Activated naive CD8-positive, alpha-beta T cell (primary cell): ENCODE results near the gene PDE6G.
"Not testable (repeated sequence)": the region's sequence is repeated elsewhere in the genome, so short reads cannot be mapped to it uniquely, and the experiment has no call there.

ENCODE experiments used
- H3K27ac Mint-ChIP-seq: one replicate; pipeline ENCODE4 v1.8.0; 2021; ENCODE audit warnings: mixed read lengths
- H3K27me3 Mint-ChIP-seq: one replicate; pipeline ENCODE4 v1.8.0; 2021; ENCODE audit warnings: mixed read lengths
- H3K36me3 Mint-ChIP-seq: one replicate; pipeline ENCODE4 v1.8.0; 2021; ENCODE audit warnings: mixed read lengths
- H3K4me1 Mint-ChIP-seq: one replicate; pipeline ENCODE4 v1.8.0; 2021; ENCODE audit warnings: low read depth, mixed read lengths
- H3K4me3 Mint-ChIP-seq: one replicate; pipeline ENCODE4 v1.8.0; 2021; ENCODE audit warnings: mild to moderate bottlenecking, mixed read lengths
- H3K9me3 Mint-ChIP-seq: one replicate; pipeline ENCODE4 v1.8.0; 2021; ENCODE audit warnings: low read depth, mixed read lengths

The PDE6G gene

GRCh38 chr17:81680150-81680549 is 23.8 kb upstream of the PDE6G start:
- Mint-ChIP-seq H3K27ac (no peak overlapping the region), H3K4me3 (peak overlapping the region; percentile 17), H3K9me3 (no peaks in the 10 kb centered on the region), H3K4me1 (peaks cover 16% of the 10 kb centered on the region), H3K36me3 (no peaks in the 10 kb centered on the region), H3K27me3 (no peaks in the 10 kb centered on the region)

- Mint-ChIP-seq H3K27me3 (no peaks in the 10 kb centered on the region), H3K36me3 (no peaks in the 10 kb centered on the region), H3K4me3 (no peak overlapping the region), H3K9me3 (no peaks in the 10 kb centered on the region), H3K27ac (no peak overlapping the region), H3K4me1 (peaks cover 2% of the 10 kb centered on the region)
Measured at GRCh38 chr17:81676906-81677305, 20.6 kb upstream of the PDE6G start.

GRCh38 chr17:81675515-81676221 is 19.3 kb upstream of the PDE6G start:
- not testable (repeated sequence) for H3K4me3 Mint-ChIP-seq, H3K27me3 Mint-ChIP-seq, H3K27ac Mint-ChIP-seq, H3K4me1 Mint-ChIP-seq, H3K36me3 Mint-ChIP-seq, H3K9me3 Mint-ChIP-seq

GRCh38 chr17:81673561-81674258 is 17.4 kb upstream of the PDE6G start:
- Mint-ChIP-seq H3K9me3 (no peaks in the 10 kb centered on the region), H3K36me3 (no peaks in the 10 kb centered on the region), H3K4me1 (peaks cover 1% of the 10 kb centered on the region), H3K27me3 (no peaks in the 10 kb centered on the region), H3K27ac (no peak overlapping the region), H3K4me3 (no peak overlapping the region)

GRCh38 chr17:81672954-81673353 is 16.6 kb upstream of the PDE6G start:
- H3K36me3 Mint-ChIP-seq: no peaks in the 10 kb centered on the region
- H3K4me3 Mint-ChIP-seq: no peak overlapping the region
- peaks cover 7% of the 10 kb centered on the region for H3K4me1 Mint-ChIP-seq
- H3K27me3 Mint-ChIP-seq: no peaks in the 10 kb centered on the region
- H3K9me3 Mint-ChIP-seq: no peaks in the 10 kb centered on the region
- H3K27ac Mint-ChIP-seq: no peak overlapping the region

GRCh38 chr17:81672504-81672903 is 16.2 kb upstream of the PDE6G start:
- H3K9me3 Mint-ChIP-seq: no peaks in the 10 kb centered on the region
- H3K4me3 Mint-ChIP-seq: no peak overlapping the region
- H3K4me1 Mint-ChIP-seq: peaks cover 11% of the 10 kb centered on the region
- H3K27ac Mint-ChIP-seq: no peak overlapping the region
- H3K27me3 Mint-ChIP-seq: no peaks in the 10 kb centered on the region
- no peaks in the 10 kb centered on the region for H3K36me3 Mint-ChIP-seq

GRCh38 chr17:81667754-81668153 is 11.4 kb upstream of the PDE6G start:
- Mint-ChIP-seq H3K9me3 (no peaks in the 10 kb centered on the region), H3K4me1 (peaks cover 30% of the 10 kb centered on the region), H3K36me3 (no peaks in the 10 kb centered on the region), H3K4me3 (peak overlapping the region; percentile 96), H3K27me3 (no peaks in the 10 kb centered on the region), H3K27ac (peak overlapping the region; percentile 66)

GRCh38 chr17:81666342-81667191 is 10.2 kb upstream of the PDE6G start, which contains the start of the genes CCDC137 and OXLD1:
TSS of gene CCDC137 (plus strand) at chr17:81666737. CDS start at chr17:81666767, 30 bp downstream.
TSS of gene OXLD1 (minus strand) at chr17:81666605. CDS start at chr17:81666577, 28 bp downstream.
- no peaks in the 10 kb centered on the region for H3K36me3 Mint-ChIP-seq
- H3K27ac Mint-ChIP-seq: peak within 1 kb of the TSS; percentile 99
- H3K4me3 Mint-ChIP-seq: peak within 1 kb of the TSS; percentile 96
- peaks cover 35% of the 10 kb centered on the region for H3K4me1 Mint-ChIP-seq
- H3K9me3 Mint-ChIP-seq: no peaks in the 10 kb centered on the region
- H3K27me3 Mint-ChIP-seq: no peaks in the 10 kb centered on the region

GRCh38 chr17:81666092-81666341 is 9.7 kb upstream of the PDE6G start:
- Mint-ChIP-seq H3K27ac (peak overlapping the region; percentile 99), H3K9me3 (no peaks in the 10 kb centered on the region), H3K4me1 (peaks cover 34% of the 10 kb centered on the region), H3K27me3 (no peaks in the 10 kb centered on the region), H3K4me3 (peak overlapping the region; percentile 96), H3K36me3 (no peaks in the 10 kb centered on the region)

GRCh38 chr17:81665205-81666091 is 9.1 kb upstream of the PDE6G start:
- H3K4me1 Mint-ChIP-seq: peaks cover 34% of the 10 kb centered on the region
- no peaks in the 10 kb centered on the region for H3K27me3 Mint-ChIP-seq
- peak overlapping the region; percentile 99 for H3K27ac Mint-ChIP-seq
- no peaks in the 10 kb centered on the region for H3K9me3 Mint-ChIP-seq
- H3K4me3 Mint-ChIP-seq: peak overlapping the region; percentile 96
- H3K36me3 Mint-ChIP-seq: no peaks in the 10 kb centered on the region

GRCh38 chr17:81664051-81664470 is 7.7 kb upstream of the PDE6G start:
- Mint-ChIP-seq H3K4me1 (peaks cover 34% of the 10 kb centered on the region), H3K4me3 (peak overlapping the region; percentile 96), H3K9me3 (no peaks in the 10 kb centered on the region), H3K27ac (peak overlapping the region; percentile 81), H3K27me3 (no peaks in the 10 kb centered on the region), H3K36me3 (no peaks in the 10 kb centered on the region)

- Mint-ChIP-seq H3K27me3 (no peaks in the 10 kb centered on the region), H3K27ac (peak overlapping the region; percentile 81), H3K9me3 (no peaks in the 10 kb centered on the region), H3K4me3 (no peak overlapping the region), H3K36me3 (no peaks in the 10 kb centered on the region), H3K4me1 (peaks cover 22% of the 10 kb centered on the region)
Measured at GRCh38 chr17:81662002-81662401, 5.7 kb upstream of the PDE6G start.

- no peaks in the 10 kb centered on the region for H3K36me3 Mint-ChIP-seq
- peaks cover 13% of the 10 kb centered on the region for H3K4me1 Mint-ChIP-seq
- no peak overlapping the region for H3K4me3 Mint-ChIP-seq
- no peaks in the 10 kb centered on the region for H3K27me3 Mint-ChIP-seq
- H3K9me3 Mint-ChIP-seq: no peaks in the 10 kb centered on the region
- no peak overlapping the region for H3K27ac Mint-ChIP-seq
Measured at GRCh38 chr17:81660441-81660840, 4.1 kb upstream of the PDE6G start.

- no peaks in the 10 kb centered on the region for H3K9me3 Mint-ChIP-seq
- H3K36me3 Mint-ChIP-seq: no peaks in the 10 kb centered on the region
- no peak overlapping the region for H3K4me3 Mint-ChIP-seq
- H3K27me3 Mint-ChIP-seq: no peaks in the 10 kb centered on the region
- H3K27ac Mint-ChIP-seq: no peak overlapping the region
- peaks cover 8% of the 10 kb centered on the region for H3K4me1 Mint-ChIP-seq
Measured at GRCh38 chr17:81659038-81659437, 2.7 kb upstream of the PDE6G start.
